Nephron progenitor cell (in vitro differentiated cells): ENCODE measurements around the gene EEIG2.

Source experiments
- DNase-seq: peaks from one replicate; pipeline ENCODE4 v3.0.0; 2021
- H3K27ac Mint-ChIP-seq: 2 replicates; pipeline ENCODE4 v1.8.0; 2021; ENCODE audit warnings: mild to moderate bottlenecking, moderate library complexity, mixed read lengths
- H3K27me3 Mint-ChIP-seq: 2 replicates; pipeline ENCODE4 v1.8.0; 2021; ENCODE audit warnings: mild to moderate bottlenecking, low read depth, mixed read lengths; ENCODE audit not compliant: poor library complexity
- H3K36me3 Mint-ChIP-seq: 2 replicates; pipeline ENCODE4 v1.8.0; 2021; ENCODE audit warnings: low read depth, mixed read lengths
- H3K4me1 Mint-ChIP-seq: 2 replicates; pipeline ENCODE4 v1.8.0; 2021; ENCODE audit warnings: mixed read lengths
- H3K4me3 Mint-ChIP-seq: 2 replicates; pipeline ENCODE4 v1.8.0; 2021; ENCODE audit warnings: mild to moderate bottlenecking, moderate library complexity, mixed read lengths
- H3K9me3 Mint-ChIP-seq: 2 replicates; pipeline ENCODE4 v1.8.0; 2021; ENCODE audit warnings: mild to moderate bottlenecking, moderate library complexity, mixed read lengths
- CTCF ChIP-seq: fragments of 200-600 bp; sonication (generic); IDR thresholded peaks from 2 replicates; pipeline ENCODE4 v1.5.0; 2021; ENCODE audit warnings: antibody characterized with exemption

The EEIG2 gene

GRCh38 chr1:108591466-108591865, 31.6 kb downstream of the EEIG2 start:
- Mint-ChIP-seq H3K4me3 (no peak overlapping the region), H3K9me3 (no peaks in the 10 kb centered on the region), H3K36me3 (no peaks in the 10 kb centered on the region), H3K27ac (peak overlapping the region; percentile 28), H3K4me1 (peaks cover 8% of the 10 kb centered on the region), H3K27me3 (peaks cover 3% of the 10 kb centered on the region)
- no peak for TF ChIP-seq CTCF
- DNase-seq, result no peak

DNA sequence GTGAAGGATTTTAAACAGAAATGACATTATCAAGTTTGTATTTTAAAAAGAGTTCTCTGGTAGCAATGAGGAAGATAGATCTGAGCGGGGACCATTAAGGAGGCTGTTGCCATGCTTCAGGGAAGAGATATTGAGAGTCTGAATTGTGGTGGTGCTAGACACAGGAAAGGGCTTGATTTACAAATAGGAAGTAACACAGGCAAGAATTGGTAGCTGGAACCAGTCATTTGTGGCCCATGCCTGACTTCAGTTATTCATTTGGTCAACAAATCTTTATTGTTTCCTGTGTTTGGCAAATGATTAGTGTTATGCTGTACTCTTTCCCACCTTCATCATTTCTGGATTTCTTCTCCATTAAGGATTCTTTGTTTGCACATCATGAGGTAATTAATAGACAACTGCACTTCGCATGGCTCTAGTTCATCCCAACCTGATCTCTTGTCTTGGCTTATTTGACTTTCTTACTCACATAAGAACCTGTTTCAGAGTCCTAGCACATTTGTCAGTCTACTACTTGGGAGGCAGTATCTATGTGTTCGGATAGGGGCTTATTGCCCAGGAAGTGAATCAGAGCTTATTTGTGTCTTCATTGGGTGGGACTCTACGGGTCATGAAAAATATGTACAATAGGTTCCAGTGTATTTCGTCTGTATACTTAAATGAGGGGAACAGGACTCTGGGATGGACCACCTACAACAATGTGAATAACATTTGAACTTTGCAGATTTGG, 32.3 kb downstream of the EEIG2 start:
- Mint-ChIP-seq H3K27ac (no peak overlapping the region), H3K36me3 (no peaks in the 10 kb centered on the region), H3K4me1 (peaks cover 8% of the 10 kb centered on the region), H3K27me3 (peaks cover 3% of the 10 kb centered on the region), H3K4me3 (no peak overlapping the region), H3K9me3 (no peaks in the 10 kb centered on the region)
- no peak for DNase-seq
- no peak for TF ChIP-seq CTCF

GRCh38 chr1:108593448-108593847, 33.5 kb downstream of the EEIG2 start:
- no peak for TF ChIP-seq CTCF
- no peak overlapping the region for H3K4me3 Mint-ChIP-seq
- H3K4me1 Mint-ChIP-seq, result peaks cover 8% of the 10 kb centered on the region
- DNase-seq, result no peak
- peaks cover 6% of the 10 kb centered on the region for H3K27me3 Mint-ChIP-seq
- H3K9me3 Mint-ChIP-seq, result no peaks in the 10 kb centered on the region
- H3K27ac Mint-ChIP-seq, result no peak overlapping the region
- H3K36me3 Mint-ChIP-seq, result no peaks in the 10 kb centered on the region

DNA sequence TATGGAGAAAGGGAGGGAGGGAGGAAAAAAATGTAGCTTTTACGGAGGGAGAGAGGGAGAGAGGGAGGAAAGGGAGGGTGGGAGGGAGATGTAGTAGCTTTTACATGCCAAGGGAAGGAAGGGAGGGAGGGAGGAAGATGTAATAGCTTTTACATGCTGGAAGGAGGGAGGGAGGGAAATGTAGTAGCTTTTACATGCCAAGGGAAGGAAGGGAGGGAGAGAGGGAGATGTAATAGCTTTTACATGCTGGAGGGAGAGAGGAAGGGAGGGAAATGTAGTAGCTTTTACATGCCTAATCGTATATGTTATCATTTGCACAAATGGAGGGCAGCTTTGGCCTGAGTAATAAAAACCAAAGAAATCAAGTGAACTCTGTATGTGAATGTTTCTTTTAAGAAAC, 35.6 kb downstream of the EEIG2 start:
- no peak for DNase-seq
- H3K27me3 Mint-ChIP-seq, result peaks cover 6% of the 10 kb centered on the region

GRCh38 chr1:108597041-108597440, 37.1 kb downstream of the EEIG2 start:
- Mint-ChIP-seq H3K27ac (no peak overlapping the region), H3K4me3 (no peak overlapping the region), H3K27me3 (peaks cover 2% of the 10 kb centered on the region), H3K36me3 (no peaks in the 10 kb centered on the region), H3K9me3 (no peaks in the 10 kb centered on the region), H3K4me1 (peaks cover 4% of the 10 kb centered on the region)
- DNase-seq, result no peak
- TF ChIP-seq CTCF, result no peak

More for the DNA sequence above, 35.6 kb downstream of the EEIG2 start:
- Mint-ChIP-seq H3K9me3 (no peaks in the 10 kb centered on the region), H3K36me3 (no peaks in the 10 kb centered on the region), H3K4me1 (peaks cover 8% of the 10 kb centered on the region), H3K27ac (no peak overlapping the region), H3K4me3 (no peak overlapping the region)
- TF ChIP-seq CTCF, result no peak

DNA sequence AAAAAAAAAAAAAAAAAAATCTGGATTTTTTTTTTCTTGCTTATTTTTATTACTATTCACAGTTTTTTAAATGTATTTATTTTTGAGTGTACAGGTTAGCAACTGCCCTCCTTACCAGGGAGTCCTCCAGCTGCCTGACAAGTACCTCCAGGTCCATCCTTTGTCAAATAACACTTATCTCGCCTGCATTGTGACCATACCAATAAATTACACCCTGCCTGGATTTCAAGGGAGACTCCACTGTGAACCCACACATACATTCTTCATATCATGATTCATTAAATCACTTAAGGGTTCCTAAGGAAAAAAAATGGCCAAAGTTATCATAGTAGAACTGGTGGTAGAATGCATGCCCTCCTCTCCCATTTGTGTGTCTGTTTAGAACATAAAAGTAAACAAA, 38.4 kb downstream of the EEIG2 start:
- Mint-ChIP-seq H3K9me3 (no peaks in the 10 kb centered on the region), H3K4me1 (peaks cover 4% of the 10 kb centered on the region), H3K36me3 (no peaks in the 10 kb centered on the region), H3K27me3 (peaks cover 2% of the 10 kb centered on the region), H3K27ac (no peak overlapping the region), H3K4me3 (no peak overlapping the region)
- TF ChIP-seq CTCF, result no peak
- DNase-seq, result no peak
